Endothelial cell of umbilical vein (primary cell): ENCODE results near the gene ITPRIPL2. TPM values are rescaled to one million over a fixed set of nuclear protein-coding genes. Genes with fewer than 3 reads are reported as not detected.

ENCODE experiments used
- BruUV-seq: library from RNA; stranded (reverse); fragments of 400-500 nt; replicated peaks from 2 replicates; lab custom pipeline; 2021; lab: Mats Ljungman, UMichigan
- CTCF ChIA-PET: fragments of 300-600, 350-600 bp; sonication (Branson Sonifier 250); formaldehyde crosslinking; loops from one replicate; lab custom pipeline; 2021; ENCODE audit warnings: antibody characterized with exemption, inconsistent platforms; lab: Charles Lee
- POLR2A ChIA-PET: fragments of 300-600, 350-600 bp; sonication (Branson Sonifier 250); formaldehyde crosslinking; loops from one replicate; lab custom pipeline; 2021; ENCODE audit warnings: antibody characterized with exemption, inconsistent platforms; lab: Charles Lee
- DNase-seq: peaks from one replicate; pipeline ENCODE4 v3.0.0-alpha.2; 2011; ENCODE audit warnings: low read depth, low spot score
- FAIRE-seq: peaks from 2 replicates; lab custom pipeline; 2011; peaks lifted over from hg19 to GRCh38; lab: Jason Lieb, UNC
- H2AFZ ChIP-seq: 2 replicates; pipeline ENCODE4 v1.6.0; 2012; ENCODE audit warnings: low read depth, low read length, control low read depth, inconsistent platforms
- H3K27ac ChIP-seq: 2 replicates; pipeline ENCODE4 v1.5.1; 2011; ENCODE audit warnings: low read depth, mild to moderate bottlenecking, control low read depth, low read length, moderate library complexity; ENCODE audit not compliant: insufficient read depth
- H3K27me3 ChIP-seq, 2 experiments: 2 replicates each; pipeline versions ENCODE4 v1.6.0 to v1.6.1; 2011; ENCODE audit warnings: low read length in 2 of 2, mixed read lengths in 1 of 2; ENCODE audit not compliant: control insufficient read depth in 2 of 2, insufficient read depth in 2 of 2
- H3K36me3 ChIP-seq, 2 experiments: 2 replicates in 1 of 2; 3 replicates in 1 of 2; pipeline ENCODE4 v1.5.1; 2011; ENCODE audit warnings: low read length in 2 of 2, mild to moderate bottlenecking in 1 of 2, moderate library complexity in 1 of 2; ENCODE audit not compliant: control insufficient read depth in 2 of 2, insufficient read depth in 2 of 2; ENCODE audit errors: extremely low read depth in 1 of 2
- H3K4me1 ChIP-seq: 3 replicates; pipeline ENCODE4 v1.5.1; 2011; ENCODE audit warnings: mild to moderate bottlenecking, low read length; ENCODE audit not compliant: control insufficient read depth, insufficient read depth; ENCODE audit errors: extremely low read depth
- H3K4me2 ChIP-seq: 2 replicates; pipeline ENCODE4 v1.6.1; 2011; ENCODE audit warnings: low read length, control low read depth, mixed read lengths; ENCODE audit not compliant: insufficient read depth
- H3K4me3 ChIP-seq, 3 experiments: fragments of 200-600 bp in 1 of 3; sonication (generic), shearing (Covaris generic) in 1 of 3; replicated peaks in 1 of 3; 2 replicates each; pipeline ENCODE4 v1.5.1; 2011 to 2016; ENCODE audit warnings: control low read depth in 3 of 3, low read length in 3 of 3, mild to moderate bottlenecking in 2 of 3, inconsistent platforms in 1 of 3, low read depth in 1 of 3, moderate library complexity in 1 of 3; ENCODE audit not compliant: insufficient read depth in 1 of 3
- H3K79me2 ChIP-seq: 2 replicates; pipeline ENCODE4 v1.6.0; 2012; ENCODE audit warnings: low read length, inconsistent platforms; ENCODE audit not compliant: control insufficient read depth, insufficient read depth
- H3K9ac ChIP-seq: replicated peaks from 2 replicates; pipeline ENCODE3; 2011; ENCODE audit warnings: low read length, control low read depth; ENCODE audit not compliant: insufficient read depth; ENCODE audit errors: extremely low read depth
- H3K9me1 ChIP-seq: replicated peaks from 3 replicates; pipeline ENCODE4 v1.6.0; 2011; ENCODE audit warnings: mild to moderate bottlenecking, low read length; ENCODE audit not compliant: control insufficient read depth, insufficient read depth; ENCODE audit errors: extremely low read depth
- H3K9me3 ChIP-seq: replicated peaks from 2 replicates; pipeline ENCODE4 v1.5.1; 2012; ENCODE audit warnings: low read length, inconsistent platforms; ENCODE audit not compliant: control insufficient read depth, insufficient read depth
- H4K20me1 ChIP-seq: replicated peaks from 2 replicates; pipeline ENCODE3; 2011; ENCODE audit warnings: mild to moderate bottlenecking, low read length; ENCODE audit not compliant: control insufficient read depth, insufficient read depth; ENCODE audit errors: extremely low read depth
- CTCF ChIP-seq, 2 donors: IDR thresholded peaks; 1 replicate in 1 of 2; 2 replicates in 1 of 2; pipeline ENCODE4 v1.5.1; 2011; ENCODE audit warnings: low read length in 2 of 2, mild to moderate bottlenecking in 2 of 2, moderate library complexity in 2 of 2, control low read depth in 1 of 2, inconsistent platforms in 1 of 2, low read depth in 1 of 2; ENCODE audit not compliant: insufficient read depth in 1 of 2; ENCODE audit errors: extremely low read depth in 1 of 2
- EZH2 ChIP-seq: IDR thresholded peaks from 2 replicates; pipeline ENCODE4 v1.6.1; 2012; ENCODE audit warnings: borderline replicate concordance, low read depth, mild to moderate bottlenecking, moderate library complexity, low read length, inconsistent platforms; ENCODE audit not compliant: severe bottlenecking
- FOS ChIP-seq: IDR thresholded peaks from 2 replicates; pipeline ENCODE4 v1.6.1; 2011; ENCODE audit warnings: mild to moderate bottlenecking, low read length, moderate library complexity, borderline replicate concordance; ENCODE audit not compliant: insufficient read depth
- POLR2A ChIP-seq: IDR thresholded peaks from 2 replicates; pipeline ENCODE4 v1.6.1; 2012; ENCODE audit warnings: low read depth, mild to moderate bottlenecking, control low read depth, low read length
- dilution Hi-C: fragments of 300-500 bp; cut with MboI; formaldehyde crosslinking; loops from one replicate; pipeline ENCODE4 v1.15.0; 2019; ENCODE audit warnings: low sequenced_read_pairs; ENCODE audit not compliant: extremely low pct_ligation_motif_present
- intact Hi-C: fragments of 100-400 bp; cut with micrococcal nuclease; formaldehyde crosslinking; loops from one replicate; pipeline ENCODE4 v1.10.0; 2022
- polyA plus RNA-seq, 4 experiments: library from polyadenylated mRNA; depleted of rRNA in 3 of 4; stranded (reverse) in 3 of 4; unstranded in 1 of 4; fragments of >200 nt; gene quantifications; 2 replicates each; pipeline versions ENCODE4 v1.2.1 to v1.2.3, GENCODE V29; 2011 to 2012; ENCODE audit warnings: missing spikeins in 1 of 4
- total RNA-seq: library from RNA; stranded (reverse); gene quantifications from 2 replicates; pipeline ENCODE4 v1.2.3, GENCODE V29; 2021

The ITPRIPL2 gene
- total and polyA plus RNA-seq, 2 donors (not counting 3 experiments of a cell fraction or from before 2014, with no cell fraction given), result 10.9 to 40.8 TPM

GRCh38 chr16:19170043-19170655, 56.4 kb downstream of the ITPRIPL2 start:
- H3K4me2 ChIP-seq, result no peak overlapping the region
- no peaks in the 10 kb centered on the region for H3K79me2 ChIP-seq
- FAIRE-seq (no peak), DNase-seq (no peak)
- H3K9me3 ChIP-seq, result no peaks in the 10 kb centered on the region
- no peaks in the 10 kb centered on the region for H3K36me3 ChIP-seq
- TF ChIP-seq EZH2 (no peak), POLR2A (no peak), FOS (no peak), CTCF (IDR thresholded peaks at IDR 0.05; ENCODE audit: extremely low read depth in 1 of 2, insufficient read depth in 1 of 2, low read depth in 1 of 2, low read length in 2 of 2) (no peak)
- no peak overlapping the region for H3K27ac ChIP-seq
- peaks cover 6 to 28% of the 10 kb centered on the region in 2 experiments for H3K27me3 ChIP-seq
- H3K9ac ChIP-seq, result no peak overlapping the region
- H2AFZ ChIP-seq, result no peak overlapping the region
- H4K20me1 ChIP-seq, result no peaks in the 10 kb centered on the region
- no peak overlapping the region for H3K4me3 ChIP-seq
- BruUV-seq, result no TSS peak
- ChIA-PET POLR2A (no interaction called here), CTCF (interaction anchor here (1.9 to 2.8 kb wide), 2 partner anchors 10 to 84 kb away, joined by 6 to 13 read pairs; no protein-coding TSS in a partner anchor)
- peaks cover 3% of the 10 kb centered on the region for H3K4me1 ChIP-seq
- intact Hi-C loops, result no loop called here
- dilution Hi-C loops, result no loop called here
- H3K9me1 ChIP-seq, result no peaks in the 10 kb centered on the region

Other genes with a start within 250 kb of the ITPRIPL2 start
- 80.2 and 90.8 TPM in 2 replicates for gene SMG1, start 187.6 kb upstream of the ITPRIPL2 start, total RNA-seq
- gene SMG1, start 187.6 kb upstream of the ITPRIPL2 start, polyA plus RNA-seq, result 11.8 and 14.0 TPM in 2 replicates
- 6.9 and 7.0 TPM in 2 replicates for gene TMC7, start 130.0 kb upstream of the ITPRIPL2 start, total RNA-seq
- gene TMC7, start 130.0 kb upstream of the ITPRIPL2 start, polyA plus RNA-seq, result 4.8 and 5.7 TPM in 2 replicates
- 22.1 and 24.2 TPM in 2 replicates for gene COQ7, start 46.4 kb upstream of the ITPRIPL2 start, total RNA-seq
- gene COQ7, start 46.4 kb upstream of the ITPRIPL2 start, polyA plus RNA-seq, result 11.1 and 12.9 TPM in 2 replicates
- gene SYT17, start 54.3 kb downstream of the ITPRIPL2 start, total RNA-seq, result 1.8 and 1.9 TPM in 2 replicates
- gene SYT17, start 54.3 kb downstream of the ITPRIPL2 start, polyA plus RNA-seq, result 2.8 and 4.2 TPM in 2 replicates
- not detected in 2 replicates for gene CLEC19A, start 171.8 kb downstream of the ITPRIPL2 start, total RNA-seq
- not detected in 2 replicates for gene CLEC19A, start 171.8 kb downstream of the ITPRIPL2 start, polyA plus RNA-seq